CD4-positive, alpha-beta T cell treated with Interleukin-10 for 1 hour (primary cell): ENCODE measurements around the gene STIM1.

Source experiments
- DNase-seq: peaks from one replicate; pipeline ENCODE4 v3.0.0-alpha.2; 2020

STIM1 gene

DNA sequence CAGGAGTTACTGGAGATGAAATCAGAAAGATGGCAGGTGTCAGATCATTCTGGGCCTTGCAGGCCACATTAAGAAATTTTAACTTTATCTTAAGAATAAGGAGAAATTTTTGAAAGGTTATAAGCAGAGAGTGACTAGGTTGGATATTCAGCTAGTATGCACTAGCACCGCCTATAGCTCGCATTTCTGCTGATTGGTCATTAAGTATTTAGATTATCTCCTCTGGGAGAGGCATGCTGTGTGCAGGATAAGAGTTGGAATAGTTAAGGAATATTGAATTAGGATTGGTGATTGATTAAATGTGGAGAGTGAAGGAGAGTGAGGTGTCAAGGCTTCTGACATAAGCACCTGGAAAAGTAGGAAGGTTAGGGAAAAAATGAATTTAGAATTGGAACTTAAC is 100.6 kb downstream of the STIM1 start:
- DNase-seq: no peak

GRCh38 chr11:3956748-3957147 is 101.3 kb downstream of the STIM1 start:
- no peak for DNase-seq

- DNase-seq: no peak
These were observed 102.0 kb downstream of the STIM1 start for GRCh38 chr11:3957437-3957836.

GRCh38 chr11:3958281-3958680 is 102.8 kb downstream of the STIM1 start:
- DNase-seq: no peak

DNA sequence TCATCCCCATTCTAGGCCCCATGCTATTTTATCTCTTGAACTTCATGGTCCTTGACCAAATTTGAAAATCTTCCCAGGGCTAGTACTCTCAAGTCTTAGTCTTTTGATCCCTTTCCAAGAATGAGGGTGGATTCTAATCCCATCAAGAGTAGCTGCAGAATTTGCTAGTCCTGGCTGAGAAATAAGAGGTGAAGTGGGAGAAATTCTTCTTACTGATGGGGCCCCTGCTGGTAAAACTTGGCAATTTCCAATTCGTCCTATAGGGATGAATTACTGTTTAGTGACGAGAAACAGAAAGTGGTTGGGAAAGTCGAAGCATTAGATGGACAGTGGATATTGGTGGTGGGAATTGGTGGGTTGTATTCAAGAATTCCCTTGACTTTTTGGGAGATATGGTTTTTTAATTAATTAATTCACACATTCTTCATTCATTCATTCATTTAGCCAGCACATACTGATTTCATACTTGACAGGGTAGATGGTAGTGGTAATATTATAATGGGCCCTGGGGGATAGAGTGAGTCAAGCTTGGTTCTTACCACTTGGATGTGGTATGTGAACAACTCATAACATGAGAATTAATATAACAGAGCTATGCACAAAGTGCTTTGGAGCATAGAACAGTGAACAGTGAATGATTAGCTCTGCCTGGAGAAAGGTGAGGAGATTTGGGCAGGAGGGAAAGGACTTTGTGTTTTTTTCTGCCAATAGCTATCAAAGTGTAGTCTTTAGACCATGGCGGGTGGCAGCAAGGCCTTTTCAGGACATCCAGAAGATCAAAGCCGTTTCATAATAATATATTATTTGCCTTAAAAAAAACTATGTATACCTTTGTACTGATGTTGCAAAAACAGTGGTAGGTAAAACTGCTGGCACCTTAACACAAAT is 103.8 kb downstream of the STIM1 start:
- no peak for DNase-seq

GRCh38 chr11:3959903-3960265 is 104.4 kb downstream of the STIM1 start:
- DNase-seq: no peak

- no peak for DNase-seq
These were observed 107.0 kb downstream of the STIM1 start for GRCh38 chr11:3962406-3962840.

DNA sequence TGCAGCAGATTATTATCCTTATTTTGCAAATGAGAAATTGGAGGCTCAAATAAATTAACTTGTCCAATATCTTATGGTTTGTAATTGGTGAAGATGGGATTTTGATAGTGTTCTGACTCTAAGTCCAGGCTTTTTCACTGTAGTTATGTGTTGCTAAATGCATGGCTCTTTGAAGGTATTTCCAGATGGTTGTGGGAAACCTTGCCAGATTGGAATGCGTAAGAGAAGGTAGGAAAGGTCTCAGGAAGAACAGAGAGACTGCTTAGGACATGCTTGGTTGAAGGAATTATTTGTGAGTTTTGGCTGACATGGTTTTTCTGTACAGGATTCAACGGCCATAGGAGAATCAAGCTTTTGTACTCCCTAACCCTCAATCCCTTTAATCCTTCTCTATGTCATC is 108.6 kb downstream of the STIM1 start:
- DNase-seq: no peak

GRCh38 chr11:3964935-3965604 is 109.6 kb downstream of the STIM1 start:
- no peak for DNase-seq

- DNase-seq: no peak
These were observed 112.2 kb downstream of the STIM1 start for GRCh38 chr11:3967695-3968094.

DNA sequence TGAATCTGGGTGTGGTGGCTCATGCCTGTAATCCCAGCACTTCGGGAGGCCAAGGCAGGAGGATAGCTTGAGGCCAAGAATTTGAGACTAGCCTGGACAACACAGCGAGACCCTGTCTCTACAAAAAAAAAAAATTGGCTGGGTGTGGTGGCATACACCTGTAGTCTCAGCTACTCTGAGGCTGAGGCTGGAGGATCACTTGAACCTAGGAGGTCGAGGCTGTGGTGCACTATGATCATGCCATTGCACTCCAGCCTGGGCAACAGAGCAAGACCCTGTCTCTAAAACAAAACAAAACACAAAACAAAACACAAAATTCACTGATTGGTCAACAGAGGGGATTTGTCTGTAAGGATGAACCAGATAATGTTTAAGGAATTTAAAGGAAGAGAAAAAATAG is 113.7 kb downstream of the STIM1 start:
- DNase-seq: no peak

GRCh38 chr11:3969613-3970012 is 114.1 kb downstream of the STIM1 start:
- DNase-seq: no peak

DNA sequence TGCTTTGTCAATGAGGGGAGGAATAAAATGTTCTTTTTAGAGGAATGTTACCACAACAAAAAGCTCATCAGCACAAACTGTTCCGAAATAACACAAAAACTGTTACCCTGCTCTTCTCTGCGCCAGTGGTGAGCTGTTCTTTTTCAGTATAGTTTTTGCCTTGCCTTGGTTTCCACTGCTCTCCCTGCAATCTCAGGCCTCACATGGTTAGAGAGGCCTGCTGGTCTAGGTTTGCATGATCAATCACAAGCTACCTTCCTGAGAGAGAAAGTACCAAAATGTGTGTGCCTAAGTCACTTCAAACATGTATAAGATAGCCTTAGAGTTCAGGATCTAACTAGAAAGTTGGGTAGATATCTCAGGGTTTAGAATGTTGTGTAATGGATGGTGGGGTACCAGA is 114.6 kb downstream of the STIM1 start:
- no peak for DNase-seq

- DNase-seq: no peak
These were observed 116.4 kb downstream of the STIM1 start for GRCh38 chr11:3971756-3972404.

DNA sequence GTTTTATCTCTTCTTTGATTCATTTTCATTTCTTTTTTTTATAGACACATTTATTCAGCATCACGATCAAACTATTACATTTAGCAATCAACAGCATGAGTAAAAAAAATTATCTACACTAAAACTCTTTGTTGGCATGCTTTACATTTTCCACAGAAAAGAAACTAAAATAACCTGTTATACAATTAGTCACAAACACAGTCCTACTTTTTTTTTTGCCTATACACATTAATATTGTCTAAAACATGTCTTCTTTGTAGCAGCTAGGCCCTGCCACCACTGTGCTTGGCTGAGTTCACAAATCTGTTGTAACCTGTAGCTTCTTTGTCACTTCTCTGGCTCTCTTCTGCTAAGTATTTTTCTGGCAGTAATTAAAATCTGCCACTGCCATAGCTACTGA is 117.0 kb downstream of the STIM1 start:
- DNase-seq: no peak

GRCh38 chr11:3977078-3977477 is 121.6 kb downstream of the STIM1 start:
- no peak for DNase-seq

- DNase-seq: no peak
These were observed 125.7 kb downstream of the STIM1 start for GRCh38 chr11:3981084-3981633.

- DNase-seq: no peak
These were observed 127.0 kb downstream of the STIM1 start for GRCh38 chr11:3982431-3982830.

DNA sequence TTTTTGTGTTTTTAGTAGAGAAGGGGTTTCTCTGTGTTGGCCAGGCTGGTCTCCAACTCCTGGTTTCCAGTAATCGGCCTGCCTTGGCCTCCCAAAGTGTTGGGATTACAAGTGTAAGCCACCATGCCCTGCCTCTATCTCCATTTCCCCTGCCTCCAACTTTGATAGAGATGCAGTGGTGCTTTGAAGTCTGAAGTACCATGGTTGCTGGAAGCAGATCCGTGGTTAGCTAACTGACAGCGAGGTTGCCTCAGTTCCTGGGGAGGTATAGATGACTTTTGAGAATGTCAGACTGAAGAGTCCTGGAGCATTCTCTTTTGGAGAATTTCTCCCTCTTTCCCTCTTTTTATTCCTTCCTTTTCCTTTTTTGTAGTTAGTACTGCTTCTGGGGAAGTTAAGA is 127.6 kb downstream of the STIM1 start:
- DNase-seq: no peak

GRCh38 chr11:3984896-3985295 is 129.4 kb downstream of the STIM1 start:
- DNase-seq: peak; percentile 38

- DNase-seq: no peak
These were observed 130.2 kb downstream of the STIM1 start for GRCh38 chr11:3985631-3986030.

GRCh38 chr11:3986301-3986700 is 130.8 kb downstream of the STIM1 start:
- no peak for DNase-seq

DNA sequence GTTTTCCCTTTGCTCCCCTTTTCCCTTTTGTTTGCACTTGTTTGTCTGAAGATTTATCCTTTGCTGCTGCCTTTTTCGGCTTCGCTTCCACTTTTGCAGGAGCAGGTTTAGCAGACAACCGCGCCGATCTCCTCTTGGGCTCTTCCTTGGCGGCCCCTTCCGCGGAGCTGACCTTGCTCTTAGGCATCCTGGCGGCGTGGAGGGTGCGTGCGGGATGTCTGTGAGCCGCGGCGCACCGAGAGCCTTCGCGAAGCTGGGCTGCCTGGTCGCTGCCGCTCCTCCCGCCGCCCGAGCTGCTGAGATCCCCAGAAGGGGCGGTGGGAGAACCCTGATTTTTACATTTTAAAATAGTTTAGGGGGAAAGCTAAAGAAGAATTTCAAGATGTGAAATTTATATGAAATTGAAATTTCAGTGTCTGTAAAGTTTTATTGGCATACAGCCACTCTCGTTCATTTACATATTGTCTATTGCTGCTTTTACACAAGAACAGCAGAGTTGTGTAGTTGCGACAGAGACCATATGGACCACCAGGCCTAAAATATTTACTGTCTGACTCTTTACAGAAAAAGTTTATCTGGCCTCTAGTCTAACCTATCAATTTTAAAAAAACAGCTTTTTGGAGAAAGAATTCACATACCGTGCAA is 133.9 kb downstream of the STIM1 start:
- DNase-seq: no peak
